GM12892 (cell line): ENCODE data around the gene CLNK.

ENCODE experiments used
- POLR2AphosphoS5 ChIP-seq: IDR thresholded peaks from 2 replicates; pipeline ENCODE4 v1.6.1; 2011; ENCODE audit warnings: low read depth, low read length, control low read depth
- TAF1 ChIP-seq: IDR thresholded peaks from 2 replicates; pipeline ENCODE4 v1.6.1; 2011; ENCODE audit warnings: low read depth, mild to moderate bottlenecking, control low read depth, low read length, borderline replicate concordance

DNA sequence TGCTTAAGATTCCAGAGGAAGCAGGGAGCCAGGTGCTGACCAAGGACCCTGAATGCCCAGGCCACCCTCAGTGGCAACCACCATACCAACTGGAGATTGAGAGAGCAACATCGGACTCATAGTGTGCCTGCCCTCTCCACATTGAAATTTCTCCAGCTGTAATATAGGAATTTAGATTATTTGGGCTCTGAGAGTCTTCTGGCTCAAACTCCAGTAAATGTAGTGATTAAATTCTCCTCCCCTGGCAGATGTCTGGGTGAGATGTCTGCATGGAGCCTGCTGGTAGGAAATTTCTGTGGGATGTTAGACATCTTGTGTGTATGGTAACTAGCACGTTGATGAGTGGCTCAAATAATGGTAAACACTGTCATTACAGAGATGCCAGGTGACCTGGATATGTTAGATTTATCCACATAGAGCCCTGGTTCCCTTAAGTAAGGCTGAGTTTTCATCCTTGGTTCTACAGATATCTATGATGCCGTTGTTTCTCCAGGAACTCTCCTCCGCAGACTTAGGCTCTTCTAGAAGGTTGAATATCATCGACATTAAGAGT lies 70.6 kb downstream of the CLNK start:
- no peak for TF ChIP-seq POLR2AphosphoS5
- no peak for TF ChIP-seq TAF1
